Endothelial cell (in vitro differentiated cells): ENCODE results near the gene KIF21B. TPM values are rescaled to one million over a fixed set of nuclear protein-coding genes. Genes with fewer than 3 reads are reported as not detected.

ENCODE experiments used
- DNase-seq: peaks from one replicate; pipeline ENCODE4 v3.0.0; 2021; ENCODE audit warnings: low spot score
- H3K27ac Mint-ChIP-seq: one replicate; pipeline ENCODE4 v1.8.0; 2021; ENCODE audit warnings: mixed read lengths, inconsistent platforms; ENCODE audit not compliant: unreplicated experiment
- H3K27me3 Mint-ChIP-seq: one replicate; pipeline ENCODE4 v1.8.0; 2021; ENCODE audit warnings: mild to moderate bottlenecking, moderate library complexity, mixed read lengths, inconsistent platforms; ENCODE audit not compliant: unreplicated experiment
- H3K36me3 Mint-ChIP-seq: one replicate; pipeline ENCODE4 v1.8.0; 2021; ENCODE audit warnings: mild to moderate bottlenecking, low read depth, mixed read lengths, inconsistent platforms; ENCODE audit not compliant: unreplicated experiment
- H3K4me1 Mint-ChIP-seq: one replicate; pipeline ENCODE4 v1.8.0; 2021; ENCODE audit warnings: mild to moderate bottlenecking, mixed read lengths, inconsistent platforms; ENCODE audit not compliant: unreplicated experiment
- H3K4me3 Mint-ChIP-seq: one replicate; pipeline ENCODE4 v1.8.0; 2021; ENCODE audit warnings: mild to moderate bottlenecking, mixed read lengths, inconsistent platforms; ENCODE audit not compliant: unreplicated experiment
- H3K9me3 Mint-ChIP-seq: one replicate; pipeline ENCODE4 v1.8.0; 2021; ENCODE audit warnings: mixed read lengths, inconsistent platforms; ENCODE audit not compliant: unreplicated experiment
- CTCF ChIP-seq: fragments of 200-600 bp; sonication (generic); IDR thresholded peaks from one replicate; pipeline ENCODE4 v1.5.0; 2021; ENCODE audit warnings: antibody characterized with exemption; ENCODE audit not compliant: unreplicated experiment
- total RNA-seq: library from RNA; stranded (reverse); fragmentation: NEBNext Ultra II Directional; extraction: Animal tissue kit (Norgen Biotek cat#: 25700); gene quantifications from one replicate; pipeline ENCODE4 v1.2.1, GENCODE V29; 2021; ENCODE audit not compliant: unreplicated experiment

Gene KIF21B
- total RNA-seq, 1 donor from 2014 or later, result 8.4 TPM

DNA sequence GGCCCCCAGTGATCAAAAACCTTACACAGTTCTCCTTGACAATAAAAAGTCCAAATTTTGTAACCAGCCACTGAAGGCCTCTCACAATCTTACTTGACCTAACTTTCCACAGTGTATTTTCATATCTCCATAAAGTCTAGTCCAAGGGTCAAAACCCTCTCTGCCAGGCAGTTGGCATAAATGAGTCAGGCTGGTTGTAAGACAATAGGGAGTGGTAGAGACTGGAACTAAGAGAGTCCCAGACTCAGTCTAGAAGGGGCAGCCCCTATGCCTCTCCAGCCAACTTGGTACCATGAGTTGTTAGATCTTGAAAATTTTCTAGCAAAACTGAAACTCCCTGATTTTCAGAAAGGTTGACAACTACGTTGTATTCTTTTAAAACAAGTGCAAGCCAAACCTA lies 21.0 kb downstream of the KIF21B start:
- peaks cover 15% of the 10 kb centered on the region for H3K36me3 Mint-ChIP-seq
- H3K27me3 Mint-ChIP-seq, result peaks cover 6% of the 10 kb centered on the region
- no peak overlapping the region for H3K4me3 Mint-ChIP-seq

DNA sequence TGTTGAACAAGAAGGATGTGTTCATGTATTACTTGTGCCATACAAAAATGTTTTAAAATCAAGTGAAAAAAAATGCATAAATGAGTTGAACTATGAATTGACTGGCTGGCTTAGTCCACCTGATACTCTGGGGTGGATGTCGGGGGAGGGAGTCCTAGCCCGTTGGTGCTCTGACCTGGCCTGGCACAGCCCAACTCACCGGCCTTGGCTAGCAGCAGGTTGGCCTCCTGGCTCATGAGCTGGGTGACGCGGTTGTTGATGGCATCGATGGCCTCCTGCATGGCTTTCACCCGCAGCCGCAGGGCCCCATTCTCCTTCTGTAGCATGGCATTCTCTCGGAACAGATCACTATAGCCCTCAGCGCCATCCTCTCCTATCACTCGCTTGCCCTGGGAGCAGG lies 21.6 kb downstream of the KIF21B start:
- H3K4me3 Mint-ChIP-seq, result no peak overlapping the region
- H3K9me3 Mint-ChIP-seq, result no peaks in the 10 kb centered on the region
- H3K27me3 Mint-ChIP-seq, result peaks cover 6% of the 10 kb centered on the region
- peaks cover 15% of the 10 kb centered on the region for H3K36me3 Mint-ChIP-seq
- TF ChIP-seq CTCF, result no peak
- peaks cover 11% of the 10 kb centered on the region for H3K4me1 Mint-ChIP-seq
- H3K27ac Mint-ChIP-seq, result no peak overlapping the region
- no peak for DNase-seq

More for the DNA sequence above, 21.0 kb downstream of the KIF21B start:
- H3K9me3 Mint-ChIP-seq, result no peaks in the 10 kb centered on the region
- no peak for TF ChIP-seq CTCF
- no peak overlapping the region for H3K27ac Mint-ChIP-seq
- no peak for DNase-seq
- peaks cover 7% of the 10 kb centered on the region for H3K4me1 Mint-ChIP-seq

- Mint-ChIP-seq H3K4me3 (no peak overlapping the region), H3K4me1 (peaks cover 14% of the 10 kb centered on the region)
These were observed 23.1 kb downstream of the KIF21B start for GRCh38 chr1:201000391-201000790.

DNA sequence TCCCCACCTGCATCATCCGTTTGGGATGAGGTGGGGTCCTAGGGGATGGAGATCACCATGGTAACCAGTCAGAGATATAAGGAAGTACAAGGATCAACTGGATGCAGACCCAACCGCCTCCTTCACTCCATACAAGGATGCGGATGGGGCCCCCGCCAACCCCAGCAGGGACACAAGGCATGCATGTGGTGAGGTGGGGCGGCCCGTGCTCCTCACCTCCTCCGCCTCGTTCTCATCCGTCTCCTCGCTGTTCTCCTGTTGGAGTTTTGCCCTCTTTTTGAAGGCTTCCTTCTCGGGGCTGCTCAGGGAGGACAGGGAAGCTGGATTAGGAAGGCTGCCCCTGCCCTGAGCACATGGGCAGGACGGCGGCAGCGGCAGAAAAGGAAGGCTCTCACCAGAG lies 23.8 kb downstream of the KIF21B start:
- Mint-ChIP-seq H3K36me3 (peaks cover 15% of the 10 kb centered on the region), H3K27me3 (peaks cover 8% of the 10 kb centered on the region), H3K4me3 (no peak overlapping the region), H3K27ac (no peak overlapping the region), H3K4me1 (peaks cover 14% of the 10 kb centered on the region), H3K9me3 (no peaks in the 10 kb centered on the region)
- no peak for DNase-seq
- no peak for TF ChIP-seq CTCF

More at GRCh38 chr1:201000391-201000790, 23.1 kb downstream of the KIF21B start:
- no peak for TF ChIP-seq CTCF
- no peak for DNase-seq
- Mint-ChIP-seq H3K27me3 (peaks cover 8% of the 10 kb centered on the region), H3K27ac (no peak overlapping the region), H3K36me3 (peaks cover 15% of the 10 kb centered on the region), H3K9me3 (no peaks in the 10 kb centered on the region)

DNA sequence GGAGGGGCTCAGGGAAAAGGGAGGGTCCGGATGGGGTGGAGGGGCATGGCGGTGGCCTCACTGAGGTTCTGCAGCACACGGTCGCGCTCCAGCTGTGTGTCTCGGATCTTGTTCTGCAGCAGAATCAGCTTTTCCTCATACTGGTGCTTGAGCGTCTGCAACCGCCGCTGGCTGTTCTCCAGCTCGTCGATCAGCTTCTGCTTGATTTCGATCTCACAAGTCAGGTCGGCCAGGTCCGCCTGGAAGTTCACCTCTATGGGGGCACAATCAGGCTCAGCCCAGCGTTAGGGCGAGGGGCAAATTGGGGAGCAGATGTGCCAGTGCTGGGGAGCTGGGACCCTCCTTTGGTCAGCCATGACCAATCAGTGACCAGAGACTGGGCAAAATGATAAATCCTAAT lies 25.2 kb downstream of the KIF21B start:
- no peak for TF ChIP-seq CTCF
- Mint-ChIP-seq H3K27me3 (peaks cover 8% of the 10 kb centered on the region), H3K27ac (peak overlapping the region; percentile 5), H3K36me3 (peaks cover 15% of the 10 kb centered on the region), H3K9me3 (no peaks in the 10 kb centered on the region), H3K4me1 (peaks cover 14% of the 10 kb centered on the region), H3K4me3 (peak overlapping the region; percentile 45)
- DNase-seq, result no peak
